SIG-M5 treated with dmso at 0.1 percent for 504 hours (cell line): Measurements from ENCODE around the gene UROC1.

Experiments used
- DNase-seq: peaks from one replicate; lab custom pipeline; 2025; ENCODE audit not compliant: unreplicated experiment; lab: John Stamatoyannopoulos, UW

UROC1 gene

DNA sequence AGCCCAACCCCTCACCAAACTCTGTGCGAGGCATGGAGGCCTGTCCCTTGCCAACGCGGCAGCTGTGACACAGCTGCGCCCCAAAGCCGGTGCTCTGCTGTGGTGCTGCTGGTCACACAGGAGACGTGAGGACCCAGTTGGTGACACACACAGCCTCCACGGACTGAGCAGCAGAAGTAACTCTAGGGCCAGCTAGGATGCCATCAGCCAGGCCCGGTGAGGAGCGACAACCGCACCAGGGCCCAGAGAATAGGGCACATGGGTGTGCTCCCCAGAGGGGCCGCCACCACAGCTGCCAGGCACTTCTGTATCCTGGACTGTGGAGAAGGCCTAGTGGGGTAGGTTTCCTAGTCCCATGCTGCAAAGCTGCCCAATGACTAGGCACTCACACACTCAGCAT lies 52.6 kb downstream of the UROC1 start:
- no peak for DNase-seq

DNA sequence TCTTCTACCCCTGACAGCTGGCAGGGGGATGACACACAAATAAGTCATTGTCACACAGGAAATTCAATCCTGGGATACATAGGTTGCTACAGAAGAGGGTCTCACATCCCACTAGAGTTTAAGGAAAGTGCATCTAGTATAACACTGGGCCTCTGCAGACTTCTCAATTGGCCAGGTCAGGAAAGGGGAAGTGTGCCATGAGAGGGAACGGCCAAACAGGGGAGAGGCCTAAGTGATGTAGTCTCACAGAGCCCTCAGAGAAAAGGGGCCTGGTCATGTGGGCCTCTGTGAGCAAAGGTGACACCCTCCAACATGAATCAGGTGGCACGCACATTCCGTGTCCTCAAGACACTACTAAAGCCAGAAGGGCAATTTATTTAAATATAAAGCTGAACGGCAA lies 53.1 kb downstream of the UROC1 start:
- peak; percentile 25 for DNase-seq

DNA sequence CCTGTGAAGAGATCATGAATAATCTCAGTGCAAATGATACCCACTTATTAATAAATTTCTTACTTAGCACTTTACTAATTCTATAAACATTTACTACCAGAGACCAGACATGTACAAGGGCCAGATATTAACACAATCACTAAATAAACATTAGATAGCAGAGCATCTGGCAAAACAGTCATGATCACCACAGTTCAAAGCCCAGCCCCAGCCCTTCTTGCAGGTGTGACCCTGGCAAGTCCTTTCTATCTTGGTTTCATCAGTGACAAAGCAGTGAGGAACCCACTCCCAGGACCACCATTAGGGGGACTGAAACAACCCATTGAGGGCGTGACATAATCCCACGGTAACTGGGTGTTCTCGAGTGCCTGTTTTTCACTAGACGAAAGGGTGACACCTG lies 53.5 kb downstream of the UROC1 start:
- DNase-seq, result no peak

DNA sequence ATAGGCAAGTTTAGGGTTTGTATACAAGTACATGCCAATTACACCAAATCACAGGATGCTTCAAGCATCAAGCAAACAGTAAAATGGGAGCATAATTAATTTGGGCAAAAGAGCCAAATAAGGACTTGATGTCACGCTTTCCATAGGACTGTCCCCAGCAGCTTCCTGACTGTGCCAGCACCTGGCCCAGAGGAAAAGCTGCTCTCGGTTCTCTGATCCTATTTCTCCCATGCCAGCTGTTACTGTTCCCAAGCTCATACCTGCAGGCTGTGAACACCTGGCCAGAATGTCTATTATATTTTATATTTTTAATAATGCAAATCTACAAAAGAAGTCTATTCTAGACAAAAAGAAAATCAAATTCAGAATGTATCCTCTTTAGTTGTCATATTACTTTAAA lies 54.1 kb downstream of the UROC1 start:
- DNase-seq, result no peak

DNA sequence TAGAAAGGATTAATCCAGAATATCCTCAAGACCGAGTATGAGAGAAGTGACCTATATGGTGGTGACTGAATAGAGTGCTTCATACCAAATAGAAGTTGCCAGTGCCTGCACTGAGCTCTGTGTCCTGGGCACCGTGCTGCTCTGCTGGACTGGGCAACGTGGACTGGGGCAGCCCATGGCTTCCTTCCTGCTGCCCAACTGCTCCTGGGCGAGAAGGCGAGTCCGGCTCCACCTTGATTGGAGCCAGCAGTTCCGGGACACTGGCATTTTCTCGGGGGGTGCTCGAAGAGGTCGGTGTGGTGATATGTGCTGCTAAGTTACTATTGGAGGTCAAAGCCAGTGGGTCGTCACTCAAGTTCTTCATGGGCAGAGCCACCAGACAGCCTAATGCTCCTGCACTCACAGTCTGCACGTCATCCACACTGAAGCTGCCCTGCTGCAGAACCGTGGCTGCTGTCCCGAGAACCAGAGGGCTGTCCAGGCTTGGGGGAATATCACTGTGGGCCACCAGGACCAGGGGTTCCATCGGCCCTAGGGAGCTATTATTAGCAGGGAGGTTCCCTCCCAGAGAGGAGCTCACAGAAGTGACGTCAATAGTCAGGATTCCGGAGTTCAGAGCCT lies 56.0 kb downstream of the UROC1 start:
- no peak for DNase-seq

DNA sequence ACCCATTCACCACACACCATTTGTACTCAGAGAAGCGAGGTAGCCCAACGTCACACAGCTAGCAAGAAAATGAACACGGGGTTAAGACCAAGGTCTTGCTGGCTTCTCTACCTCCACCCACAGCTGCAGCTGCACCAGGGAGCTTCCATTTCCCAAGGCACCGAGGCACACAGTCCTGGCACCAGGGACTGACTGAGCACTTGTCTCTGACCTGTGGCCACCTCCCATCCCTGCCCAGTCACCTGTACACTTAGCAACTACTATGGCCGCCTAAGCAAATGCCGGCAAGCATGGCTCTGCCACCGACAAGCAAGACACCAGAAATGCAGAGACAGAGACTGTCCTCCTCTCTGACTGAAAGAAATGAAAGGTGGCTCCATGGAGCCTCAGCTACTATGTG lies 57.2 kb downstream of the UROC1 start:
- no peak for DNase-seq

DNA sequence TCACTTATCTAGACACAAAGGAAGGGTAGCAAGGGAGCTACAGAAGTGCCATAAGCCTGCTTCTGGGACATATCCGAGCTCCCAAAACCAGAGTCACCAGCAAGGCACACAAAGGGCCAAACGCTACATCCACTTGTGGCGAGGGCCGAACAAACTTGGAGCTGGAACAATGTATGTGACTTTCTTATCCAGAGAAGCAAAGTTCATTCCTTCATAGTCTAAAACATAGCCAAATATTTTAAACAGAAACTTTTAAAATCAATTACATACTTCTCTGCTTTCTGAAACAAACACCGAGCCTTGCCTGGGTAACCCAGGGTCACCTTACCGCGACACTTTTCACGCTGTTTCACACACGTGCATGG lies 57.8 kb downstream of the UROC1 start:
- DNase-seq, result no peak

DNA sequence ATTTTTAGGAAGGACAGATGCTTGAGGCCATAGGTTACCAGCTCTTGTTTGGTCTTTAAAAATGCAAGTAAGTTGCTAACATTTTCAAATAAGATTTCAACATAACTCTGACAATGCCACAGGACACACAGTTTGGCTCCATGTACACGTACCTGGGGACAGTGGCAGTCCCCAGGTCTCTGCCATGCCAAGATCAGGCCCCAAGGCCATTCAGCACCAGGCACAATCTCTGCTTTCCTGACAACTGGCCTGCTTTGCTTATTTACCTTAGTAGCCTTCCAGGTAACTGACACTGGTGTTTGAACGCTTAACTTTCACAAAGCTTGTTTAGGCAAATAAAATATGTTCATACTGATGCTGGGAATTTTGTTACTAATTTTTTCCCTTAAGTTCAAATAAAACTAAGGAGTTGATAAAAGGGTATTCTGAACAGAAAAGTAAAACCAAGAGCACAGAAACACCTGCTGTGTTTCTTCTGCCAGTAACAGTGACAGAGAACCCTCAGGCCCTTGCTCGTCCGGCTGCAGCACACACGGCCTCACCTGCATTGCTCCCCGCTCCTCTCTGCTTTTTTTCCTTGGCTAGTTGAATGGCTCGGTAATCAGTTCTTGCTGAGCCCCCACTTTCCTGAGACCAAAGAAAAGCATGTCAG lies 58.3 kb downstream of the UROC1 start:
- DNase-seq, result no peak

DNA sequence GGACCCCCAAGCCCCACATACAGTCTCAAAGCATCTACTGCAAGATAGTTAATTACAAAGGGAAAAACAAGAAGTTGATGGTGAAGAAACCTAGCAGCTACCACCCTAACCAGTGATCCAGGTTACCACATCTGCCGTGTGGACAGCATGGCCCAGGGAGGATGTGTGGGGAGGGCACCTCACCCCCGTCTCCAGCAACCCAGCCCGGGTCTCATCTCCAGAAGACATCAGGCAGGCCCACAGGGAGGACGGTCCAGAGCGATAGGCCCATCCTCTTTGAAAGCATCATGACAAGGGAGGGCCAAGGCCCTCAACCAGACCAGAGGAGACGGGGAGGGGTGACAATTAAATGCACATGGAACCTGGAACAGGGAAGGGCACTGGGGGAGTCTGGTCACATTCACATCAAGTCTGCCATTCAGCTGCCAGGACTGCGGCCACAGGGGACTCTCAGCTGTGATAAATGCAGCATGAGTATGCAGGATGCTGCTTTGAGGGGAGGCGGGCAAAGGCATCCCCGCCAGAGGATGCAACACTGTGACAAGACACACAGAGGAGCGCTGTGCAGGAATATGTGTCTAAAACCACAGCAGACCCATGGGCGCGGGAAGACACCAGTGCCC lies 60.7 kb downstream of the UROC1 start:
- DNase-seq, result no peak

DNA sequence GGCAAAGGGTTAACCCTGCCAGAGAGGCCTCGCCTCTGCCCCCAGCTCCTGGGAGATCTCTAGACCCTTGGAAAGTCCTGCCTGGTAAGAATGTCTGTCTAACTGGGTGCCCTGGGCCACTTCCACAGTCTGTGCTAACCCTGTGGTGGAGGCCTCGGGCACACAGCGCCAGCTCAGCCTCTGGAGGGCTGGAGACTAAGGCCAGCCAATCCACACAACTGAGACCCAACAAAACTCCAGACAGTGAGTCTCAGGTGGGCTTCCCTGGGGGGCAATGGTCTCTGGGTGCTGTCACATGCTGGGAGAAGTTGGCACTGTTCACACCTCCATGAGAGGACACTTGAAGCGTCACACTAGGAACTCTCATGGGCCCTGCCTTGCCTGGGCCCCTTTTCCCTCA lies 61.4 kb downstream of the UROC1 start:
- no peak for DNase-seq

DNA sequence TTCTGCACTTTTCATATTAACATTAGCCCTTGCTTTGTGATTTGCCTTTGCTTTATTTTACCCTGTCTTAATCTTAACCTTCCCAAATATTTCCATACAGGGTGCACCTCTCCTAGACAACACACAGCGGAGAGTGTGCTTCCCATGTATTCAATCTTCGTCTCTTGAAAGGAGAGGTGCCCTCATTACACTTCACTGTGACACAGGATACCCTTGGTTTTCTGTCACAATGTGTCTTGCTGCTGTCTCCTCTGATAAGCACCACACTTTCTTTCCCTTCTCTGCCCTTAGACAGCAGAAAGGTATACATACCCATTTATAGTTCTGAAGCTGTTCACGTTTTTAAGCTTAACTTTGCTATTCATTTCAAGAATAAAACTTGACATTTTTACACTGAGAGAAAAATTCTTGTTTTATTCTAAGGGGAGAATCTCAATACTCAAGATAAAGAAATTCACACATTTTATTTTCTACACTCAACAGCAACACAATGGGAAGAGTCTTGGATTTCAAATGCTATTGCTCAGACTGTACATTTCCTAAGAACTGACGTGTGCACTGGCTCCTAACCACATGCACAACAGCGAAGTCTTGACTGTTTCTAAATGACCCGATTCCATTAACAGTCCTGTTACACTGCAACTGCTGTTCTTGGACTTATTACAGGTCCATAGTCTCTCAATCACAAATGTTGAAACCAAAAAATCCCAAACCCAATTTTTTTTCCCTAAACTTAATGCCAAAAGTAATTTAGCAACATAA lies 63.0 kb downstream of the UROC1 start:
- DNase-seq, result no peak

DNA sequence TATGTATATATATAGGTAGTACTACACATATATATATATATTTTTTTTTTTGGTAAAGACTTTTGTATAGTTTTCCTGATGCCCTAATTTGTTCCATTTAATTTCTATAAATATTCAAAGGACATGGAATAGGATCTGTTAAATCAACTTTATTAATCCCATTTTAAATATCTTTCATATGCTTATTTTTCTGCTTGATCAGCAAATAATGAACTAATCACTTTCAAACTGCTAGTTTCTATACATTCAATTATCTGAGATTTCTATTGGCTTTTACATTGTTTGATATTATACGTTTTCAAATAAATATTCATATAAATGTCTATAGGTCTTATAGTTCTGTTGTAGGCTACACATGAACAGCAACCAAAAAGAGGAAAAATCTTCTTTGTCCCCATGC lies 63.5 kb downstream of the UROC1 start:
- no peak for DNase-seq

DNA sequence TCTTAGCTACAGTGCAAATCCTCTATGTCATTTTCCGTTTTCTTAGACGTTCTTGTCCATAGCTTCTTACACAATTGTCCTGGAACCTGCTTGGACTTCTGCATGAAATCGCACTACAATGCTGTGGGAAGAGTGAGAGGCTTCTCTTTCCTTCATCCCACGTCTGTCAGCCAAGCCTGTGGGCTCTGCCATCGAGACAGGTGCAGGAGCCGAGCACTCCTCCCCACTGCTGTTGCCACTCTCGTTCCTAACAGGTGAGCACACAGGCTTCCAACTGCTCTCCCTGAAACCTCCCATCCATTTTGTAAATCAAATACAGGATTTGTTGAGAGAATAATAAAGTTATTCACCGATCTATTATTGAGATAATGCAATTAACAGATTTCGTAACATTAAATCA lies 65.4 kb downstream of the UROC1 start:
- no peak for DNase-seq

DNA sequence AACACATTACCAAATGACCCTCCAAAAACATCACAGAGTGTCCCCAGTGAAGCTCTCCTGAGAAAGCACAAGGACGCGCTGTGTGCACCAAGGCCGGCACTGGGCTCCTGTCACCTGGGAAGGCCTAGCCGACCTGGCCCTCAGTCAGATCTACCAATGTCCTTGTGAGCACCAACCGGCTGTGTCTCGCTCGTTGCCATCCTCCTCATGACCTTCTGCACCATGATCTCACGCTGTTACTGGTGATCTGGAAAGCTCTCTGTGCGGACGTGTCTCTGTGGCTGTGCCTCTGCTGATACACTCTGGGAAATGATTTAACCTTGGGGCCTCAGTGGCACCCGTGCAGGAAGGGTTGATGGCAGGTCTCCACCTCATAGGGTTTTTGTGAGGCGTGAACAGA lies 66.1 kb downstream of the UROC1 start:
- DNase-seq, result no peak

DNA sequence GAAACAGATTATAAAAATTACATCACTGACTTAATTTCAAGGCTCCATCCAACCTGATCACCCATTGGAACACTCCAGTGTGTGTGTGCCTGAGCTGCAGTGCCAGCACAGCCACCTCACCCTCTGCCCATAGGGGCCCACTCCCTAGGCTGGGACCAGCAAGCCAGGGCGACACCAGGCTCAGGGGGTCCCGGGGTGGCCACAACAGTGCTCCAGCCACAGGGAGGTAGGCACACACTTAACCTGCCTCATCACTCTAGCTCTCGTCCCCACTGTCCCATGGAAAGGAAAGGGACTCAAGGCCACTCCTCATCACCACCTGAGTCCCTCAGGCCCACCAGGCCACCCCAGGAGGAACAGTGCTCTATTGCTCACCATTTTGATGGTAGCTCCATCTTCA lies 66.8 kb downstream of the UROC1 start:
- DNase-seq, result no peak

DNA sequence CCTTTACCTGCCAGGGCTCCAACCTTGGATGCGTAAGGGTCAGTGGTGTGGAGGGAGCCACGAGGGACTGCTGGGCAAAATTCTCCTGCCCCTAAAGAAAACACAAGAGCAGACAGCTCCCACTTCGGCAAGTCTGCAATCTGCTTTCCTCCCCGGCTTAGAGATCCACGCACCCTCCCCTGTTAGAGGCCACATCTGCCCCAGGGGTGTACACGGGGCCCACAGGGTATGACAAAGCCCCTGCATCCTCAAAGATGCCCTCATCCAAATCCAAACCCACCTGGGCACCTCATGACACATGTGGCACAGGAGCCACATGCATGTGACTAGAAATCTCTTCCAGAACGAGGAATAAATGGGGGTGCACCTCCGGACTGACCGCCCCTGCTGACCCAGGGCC lies 67.4 kb downstream of the UROC1 start:
- DNase-seq, result no peak

DNA sequence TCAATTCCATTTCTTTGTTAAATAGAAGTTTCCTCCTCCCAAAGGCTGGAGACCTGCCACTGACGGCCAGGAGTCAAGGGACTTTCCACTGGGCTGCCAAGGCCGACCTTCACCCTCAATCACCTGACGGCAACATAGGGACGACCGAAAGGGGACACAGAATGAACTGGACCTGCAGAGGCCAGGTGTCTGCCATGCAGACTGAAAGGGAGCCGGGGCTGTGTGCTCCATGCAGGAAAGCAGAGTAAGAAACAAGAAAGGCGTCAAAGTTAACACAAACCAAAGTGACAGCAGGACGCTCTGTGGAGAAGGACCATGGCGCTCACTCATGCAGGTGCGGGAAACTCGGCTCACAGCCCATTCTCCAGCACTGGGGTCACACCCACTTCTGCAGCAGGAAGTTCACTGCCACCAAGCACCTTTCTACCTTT lies 67.9 kb downstream of the UROC1 start:
- DNase-seq, result no peak

DNA sequence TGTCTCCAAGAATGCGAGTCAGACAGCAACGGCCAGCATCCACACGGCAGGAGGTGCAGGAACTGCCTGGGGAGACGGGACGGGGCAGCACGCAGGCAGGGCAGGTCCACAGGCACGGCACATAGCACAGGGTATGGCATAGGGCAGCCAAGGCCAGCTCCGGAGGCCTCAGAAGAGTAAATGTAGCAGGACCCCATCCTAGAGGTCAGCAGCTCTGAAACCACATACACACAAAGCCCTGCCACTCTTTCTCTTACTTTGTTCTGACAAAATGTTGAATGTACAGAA lies 68.7 kb downstream of the UROC1 start:
- no peak for DNase-seq

DNA sequence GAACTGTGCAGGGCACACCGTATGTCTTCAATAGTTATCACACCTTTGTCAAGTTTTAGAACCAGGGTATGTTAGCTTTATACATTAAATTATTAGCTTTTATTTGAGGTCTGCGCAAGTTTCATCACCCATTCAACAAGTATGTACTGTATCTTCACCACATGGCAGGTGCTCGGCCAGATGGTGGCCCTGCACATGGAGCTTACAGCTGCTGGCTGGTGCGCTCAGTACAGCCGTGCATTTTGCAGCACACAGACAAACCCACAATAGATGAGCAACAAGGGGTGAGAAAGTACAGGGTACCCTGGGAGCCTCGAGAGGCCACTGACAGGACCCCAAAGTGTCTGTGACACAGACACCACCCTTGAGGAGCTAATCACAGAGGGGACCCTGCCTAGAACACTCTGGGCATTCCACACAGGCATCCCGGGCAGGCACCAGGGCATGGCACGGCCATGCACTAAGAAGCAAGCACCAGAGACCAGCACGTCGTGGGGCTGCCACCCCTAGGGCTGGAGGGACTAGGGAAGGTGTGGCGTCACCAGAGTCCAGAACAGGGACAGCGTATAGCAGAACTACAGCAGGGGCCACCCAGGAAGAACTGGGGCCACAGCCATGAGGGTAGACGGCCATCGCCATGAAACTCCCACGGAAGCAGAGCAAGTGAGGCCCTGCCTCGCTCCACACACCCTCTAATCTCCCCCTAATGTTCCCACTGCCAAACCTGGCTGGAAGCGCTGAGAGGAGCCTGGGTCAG lies 69.3 kb downstream of the UROC1 start:
- DNase-seq, result no peak

DNA sequence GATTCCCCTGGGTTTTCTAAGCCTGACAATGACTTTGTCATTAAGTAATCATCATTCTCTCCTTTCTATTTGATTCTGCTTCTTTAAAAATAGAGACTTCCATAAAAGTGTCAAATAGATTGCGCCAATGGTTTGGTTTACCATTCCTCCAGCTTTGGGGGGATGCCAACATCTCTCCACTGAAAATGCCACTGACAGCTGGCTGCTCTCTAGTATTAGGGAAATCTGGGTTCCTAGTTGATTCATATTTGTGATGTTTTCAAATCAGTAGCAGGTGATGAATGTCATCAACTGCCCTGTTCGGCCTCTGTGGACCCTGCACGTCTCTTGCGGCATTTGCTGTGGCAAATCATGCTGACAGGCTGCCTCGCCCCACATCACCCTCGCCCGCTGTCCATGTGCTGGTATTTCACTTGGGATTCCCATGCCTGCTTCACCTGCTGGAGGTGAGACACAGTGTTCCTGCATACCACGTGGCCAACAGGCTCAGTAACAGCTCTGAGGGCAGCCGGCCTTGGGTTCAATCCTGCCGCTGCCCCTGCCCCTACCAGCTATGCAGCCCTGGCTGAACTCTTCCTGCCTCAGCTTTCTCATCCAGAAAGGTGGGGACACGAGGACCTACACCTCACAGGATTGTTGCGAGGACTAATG lies 70.0 kb downstream of the UROC1 start:
- DNase-seq, result no peak

DNA sequence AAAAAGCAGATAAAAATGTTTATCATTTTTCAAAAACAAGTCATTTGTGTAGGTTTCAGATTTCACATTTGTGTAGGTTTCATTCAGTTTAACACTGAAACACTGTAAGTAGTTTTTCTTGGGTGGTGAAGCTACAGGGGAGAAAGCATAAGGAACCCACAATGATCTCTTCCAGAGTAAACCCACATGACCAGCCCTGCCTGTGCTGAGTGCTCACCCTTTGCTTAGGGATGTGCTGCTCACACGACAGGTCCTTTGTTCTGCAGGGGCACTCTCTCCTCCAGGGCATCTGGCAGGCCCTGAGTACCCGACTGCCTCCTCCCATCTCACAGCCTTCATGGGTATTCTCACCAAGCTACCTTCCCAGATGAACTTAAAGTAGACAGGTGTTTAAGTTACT lies 70.8 kb downstream of the UROC1 start:
- DNase-seq, result no peak
